HG03565 (cell line): ENCODE data around the gene ASAP3.
"Not testable (repeated sequence)": the region's sequence is repeated elsewhere in the genome, so short reads cannot be mapped to it uniquely, and the experiment has no call there.

Source experiments
- ATAC-seq: cut with Tn5 transposase; IDR thresholded peaks from one replicate; pipeline ENCODE4 v1.9.1; 2021; ENCODE audit warnings: mild to moderate bottlenecking, moderate library complexity; ENCODE audit not compliant: unreplicated experiment

Gene ASAP3

GRCh38 chr1:23515905-23516304, 31.9 kb upstream of the ASAP3 start:
- ATAC-seq, result no peak

GRCh38 chr1:23514111-23514679, 30.2 kb upstream of the ASAP3 start:
- no peak for ATAC-seq

- no peak for ATAC-seq
Observed at GRCh38 chr1:23509896-23510295, 25.9 kb upstream of the ASAP3 start.

- no peak for ATAC-seq
Observed at GRCh38 chr1:23506376-23507107, 22.6 kb upstream of the ASAP3 start.

- no peak for ATAC-seq
Observed at GRCh38 chr1:23505851-23506250, 21.9 kb upstream of the ASAP3 start.

- not testable (repeated sequence) for ATAC-seq
Observed at GRCh38 chr1:23504156-23504555, 20.2 kb upstream of the ASAP3 start.

- no peak for ATAC-seq
Observed at GRCh38 chr1:23502951-23503350, 19.0 kb upstream of the ASAP3 start.

GRCh38 chr1:23500466-23500865, 16.5 kb upstream of the ASAP3 start:
- no peak for ATAC-seq

GRCh38 chr1:23497777-23498439, 13.9 kb upstream of the ASAP3 start:
- ATAC-seq, result no peak

GRCh38 chr1:23496490-23497181, 12.7 kb upstream of the ASAP3 start:
- no peak for ATAC-seq

GRCh38 chr1:23494836-23495235, 10.9 kb upstream of the ASAP3 start:
- not testable (repeated sequence) for ATAC-seq

- ATAC-seq, result not testable (repeated sequence)
Observed at GRCh38 chr1:23492776-23493175, 8.8 kb upstream of the ASAP3 start.

GRCh38 chr1:23492132-23492720, 8.2 kb upstream of the ASAP3 start:
- ATAC-seq, result no peak

GRCh38 chr1:23489842-23490241, 5.9 kb upstream of the ASAP3 start:
- no peak for ATAC-seq

- no peak for ATAC-seq
Observed at GRCh38 chr1:23485002-23485332, 988 bp upstream of the ASAP3 start.

- ATAC-seq, result no peak
Observed at GRCh38 chr1:23484253-23485001, 448 bp upstream of the ASAP3 start.

GRCh38 chr1:23481904-23482303, 2.1 kb downstream of the ASAP3 start:
- no peak for ATAC-seq

GRCh38 chr1:23481026-23481597, 2.9 kb downstream of the ASAP3 start:
- ATAC-seq, result no peak

GRCh38 chr1:23480187-23481025, 3.6 kb downstream of the ASAP3 start:
- ATAC-seq, result no peak

GRCh38 chr1:23479666-23479941, 4.4 kb downstream of the ASAP3 start:
- no peak for ATAC-seq
